IMR-90 (cell line): ENCODE results near the gene STEAP4.

Source experiments
- BHLHE40 ChIP-seq: fragments of 150-350 bp; IDR thresholded peaks from 2 replicates; pipeline ENCODE4 v1.6.1; 2016; ENCODE audit warnings: mild to moderate bottlenecking, low read depth, low read length
- CEBPB ChIP-seq: IDR thresholded peaks from 2 replicates; pipeline ENCODE4 v1.6.1; 2012; ENCODE audit warnings: low read depth, low read length, improper control_type of control experiment
- FOS ChIP-seq: fragments of 150-350 bp; IDR thresholded peaks from 2 replicates; pipeline ENCODE4 v1.6.1; 2016; ENCODE audit warnings: low read depth, low read length
- MAFK ChIP-seq: IDR thresholded peaks from 2 replicates; pipeline ENCODE4 v1.6.1; 2012; ENCODE audit warnings: low read depth, low read length, improper control_type of control experiment
- MAZ ChIP-seq: IDR thresholded peaks from 2 replicates; pipeline ENCODE4 v1.6.1; 2012; ENCODE audit warnings: low read depth, mild to moderate bottlenecking, low read length, improper control_type of control experiment, moderate library complexity, borderline replicate concordance
- MXI1 ChIP-seq: IDR thresholded peaks from 2 replicates; pipeline ENCODE4 v1.6.1; 2012; ENCODE audit warnings: low read depth, mild to moderate bottlenecking, low read length, moderate library complexity, borderline replicate concordance
- NFE2L2 ChIP-seq: fragments of 150-350 bp; IDR thresholded peaks from 2 replicates; pipeline ENCODE4 v1.6.1; 2016; ENCODE audit warnings: low read depth, mild to moderate bottlenecking, low read length
- POLR2A ChIP-seq: IDR thresholded peaks from 2 replicates; pipeline ENCODE4 v1.6.1; 2012; ENCODE audit warnings: mild to moderate bottlenecking, low read depth, low read length
- RAD21 ChIP-seq: IDR thresholded peaks from 2 replicates; pipeline ENCODE4 v1.6.1; 2012; ENCODE audit warnings: low read length, improper control_type of control experiment
- RCOR1 ChIP-seq: IDR thresholded peaks from 2 replicates; pipeline ENCODE4 v1.6.1; 2012; ENCODE audit warnings: mild to moderate bottlenecking, low read length, improper control_type of control experiment; ENCODE audit not compliant: insufficient replicate concordance
- RFX5 ChIP-seq: IDR thresholded peaks from 2 replicates; pipeline ENCODE4 v1.8.0; 2012; ENCODE audit warnings: low read depth, mild to moderate bottlenecking, low read length, moderate library complexity
- TF ChIP-seq, protein P1 (sequence below): fragments of 150-350 bp; IDR thresholded peaks from 2 replicates; pipeline ENCODE4 v1.6.1; 2016; ENCODE audit warnings: low read depth, mild to moderate bottlenecking, low read length, moderate library complexity, borderline replicate concordance
- TF ChIP-seq, protein P2 (sequence below): conservative IDR thresholded peaks from 2 replicates; pipeline ENCODE4 v1.5.1; 2012; ENCODE audit warnings: mild to moderate bottlenecking, low read depth, low read length, improper control_type of control experiment
- TF ChIP-seq, protein P3 (sequence below): fragments of 150-350 bp; IDR thresholded peaks from 2 replicates; pipeline ENCODE4 v1.6.1; 2017; ENCODE audit warnings: mild to moderate bottlenecking, antibody characterized with exemption, low read length, low read depth

DNA sequence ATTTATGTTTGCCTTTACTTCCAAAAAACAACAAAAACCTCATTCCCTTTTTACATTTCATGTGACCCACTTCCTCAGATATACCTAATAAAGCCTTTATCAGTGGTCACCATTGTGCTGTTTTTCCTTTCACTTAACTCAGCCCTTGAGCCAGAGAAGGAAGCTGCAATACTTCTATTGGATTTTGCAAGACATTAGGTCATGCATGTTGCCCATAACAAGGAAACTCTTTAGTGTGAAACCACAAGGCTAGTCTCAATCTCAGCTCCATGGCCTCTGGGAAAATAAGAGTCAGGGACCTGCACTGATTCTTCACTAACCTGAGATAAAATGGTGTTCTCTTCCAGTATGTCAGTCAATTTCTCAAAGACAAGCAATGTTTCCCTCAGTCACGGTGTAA, 27.8 kb downstream of the STEAP4 start:
- TF ChIP-seq RAD21 (no peak), RFX5 (no peak), MXI1 (no peak), MAZ (no peak), POLR2A (no peak), MAFK (no peak), BHLHE40 (no peak), RCOR1 (no peak), NFE2L2 (no peak), FOS (no peak), CEBPB (no peak)
- TF ChIP-seq, protein P1, sequence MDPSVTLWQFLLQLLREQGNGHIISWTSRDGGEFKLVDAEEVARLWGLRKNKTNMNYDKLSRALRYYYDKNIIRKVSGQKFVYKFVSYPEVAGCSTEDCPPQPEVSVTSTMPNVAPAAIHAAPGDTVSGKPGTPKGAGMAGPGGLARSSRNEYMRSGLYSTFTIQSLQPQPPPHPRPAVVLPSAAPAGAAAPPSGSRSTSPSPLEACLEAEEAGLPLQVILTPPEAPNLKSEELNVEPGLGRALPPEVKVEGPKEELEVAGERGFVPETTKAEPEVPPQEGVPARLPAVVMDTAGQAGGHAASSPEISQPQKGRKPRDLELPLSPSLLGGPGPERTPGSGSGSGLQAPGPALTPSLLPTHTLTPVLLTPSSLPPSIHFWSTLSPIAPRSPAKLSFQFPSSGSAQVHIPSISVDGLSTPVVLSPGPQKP: no peak
- TF ChIP-seq, protein P2, sequence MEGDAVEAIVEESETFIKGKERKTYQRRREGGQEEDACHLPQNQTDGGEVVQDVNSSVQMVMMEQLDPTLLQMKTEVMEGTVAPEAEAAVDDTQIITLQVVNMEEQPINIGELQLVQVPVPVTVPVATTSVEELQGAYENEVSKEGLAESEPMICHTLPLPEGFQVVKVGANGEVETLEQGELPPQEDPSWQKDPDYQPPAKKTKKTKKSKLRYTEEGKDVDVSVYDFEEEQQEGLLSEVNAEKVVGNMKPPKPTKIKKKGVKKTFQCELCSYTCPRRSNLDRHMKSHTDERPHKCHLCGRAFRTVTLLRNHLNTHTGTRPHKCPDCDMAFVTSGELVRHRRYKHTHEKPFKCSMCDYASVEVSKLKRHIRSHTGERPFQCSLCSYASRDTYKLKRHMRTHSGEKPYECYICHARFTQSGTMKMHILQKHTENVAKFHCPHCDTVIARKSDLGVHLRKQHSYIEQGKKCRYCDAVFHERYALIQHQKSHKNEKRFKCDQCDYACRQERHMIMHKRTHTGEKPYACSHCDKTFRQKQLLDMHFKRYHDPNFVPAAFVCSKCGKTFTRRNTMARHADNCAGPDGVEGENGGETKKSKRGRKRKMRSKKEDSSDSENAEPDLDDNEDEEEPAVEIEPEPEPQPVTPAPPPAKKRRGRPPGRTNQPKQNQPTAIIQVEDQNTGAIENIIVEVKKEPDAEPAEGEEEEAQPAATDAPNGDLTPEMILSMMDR: no peak
- TF ChIP-seq, protein P3, sequence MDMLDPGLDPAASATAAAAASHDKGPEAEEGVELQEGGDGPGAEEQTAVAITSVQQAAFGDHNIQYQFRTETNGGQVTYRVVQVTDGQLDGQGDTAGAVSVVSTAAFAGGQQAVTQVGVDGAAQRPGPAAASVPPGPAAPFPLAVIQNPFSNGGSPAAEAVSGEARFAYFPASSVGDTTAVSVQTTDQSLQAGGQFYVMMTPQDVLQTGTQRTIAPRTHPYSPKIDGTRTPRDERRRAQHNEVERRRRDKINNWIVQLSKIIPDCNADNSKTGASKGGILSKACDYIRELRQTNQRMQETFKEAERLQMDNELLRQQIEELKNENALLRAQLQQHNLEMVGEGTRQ: no peak
